ENCODE results near the gene BCAR3.

BCAR3 gene

DNA sequence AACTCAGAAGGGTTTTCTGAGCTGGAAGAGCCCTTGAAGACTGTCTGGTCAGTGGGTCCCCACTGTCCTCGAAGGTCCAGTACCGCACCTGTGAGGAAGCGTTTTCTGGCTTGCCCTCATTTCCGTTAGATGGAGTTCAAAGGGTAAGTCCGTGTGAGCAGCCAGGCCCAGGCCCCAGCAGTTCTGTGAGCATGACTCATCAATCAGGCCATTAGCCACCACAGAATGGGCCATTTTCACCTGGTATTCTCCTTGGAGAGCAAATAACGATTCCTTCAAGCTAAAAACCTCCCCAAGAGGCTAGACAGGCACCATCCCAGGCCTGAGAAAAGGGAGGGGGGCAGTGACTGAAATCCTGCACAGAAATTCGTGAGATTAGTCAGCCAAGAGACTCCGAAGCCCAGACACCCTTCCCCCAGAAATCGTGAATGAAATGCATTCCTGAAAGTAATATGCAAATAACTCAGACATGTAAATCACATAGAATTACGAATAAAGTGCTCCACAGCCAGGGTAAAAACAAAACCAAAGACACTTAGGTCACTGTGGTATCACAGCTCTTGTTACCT is 66.0 kb downstream of the BCAR3 start:
- H3K4me3 ChIP-seq (replicated peaks; ENCODE audit: low read depth, low read length), result no peak overlapping the region
- TF ChIP-seq, protein P1, sequence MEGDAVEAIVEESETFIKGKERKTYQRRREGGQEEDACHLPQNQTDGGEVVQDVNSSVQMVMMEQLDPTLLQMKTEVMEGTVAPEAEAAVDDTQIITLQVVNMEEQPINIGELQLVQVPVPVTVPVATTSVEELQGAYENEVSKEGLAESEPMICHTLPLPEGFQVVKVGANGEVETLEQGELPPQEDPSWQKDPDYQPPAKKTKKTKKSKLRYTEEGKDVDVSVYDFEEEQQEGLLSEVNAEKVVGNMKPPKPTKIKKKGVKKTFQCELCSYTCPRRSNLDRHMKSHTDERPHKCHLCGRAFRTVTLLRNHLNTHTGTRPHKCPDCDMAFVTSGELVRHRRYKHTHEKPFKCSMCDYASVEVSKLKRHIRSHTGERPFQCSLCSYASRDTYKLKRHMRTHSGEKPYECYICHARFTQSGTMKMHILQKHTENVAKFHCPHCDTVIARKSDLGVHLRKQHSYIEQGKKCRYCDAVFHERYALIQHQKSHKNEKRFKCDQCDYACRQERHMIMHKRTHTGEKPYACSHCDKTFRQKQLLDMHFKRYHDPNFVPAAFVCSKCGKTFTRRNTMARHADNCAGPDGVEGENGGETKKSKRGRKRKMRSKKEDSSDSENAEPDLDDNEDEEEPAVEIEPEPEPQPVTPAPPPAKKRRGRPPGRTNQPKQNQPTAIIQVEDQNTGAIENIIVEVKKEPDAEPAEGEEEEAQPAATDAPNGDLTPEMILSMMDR (IDR thresholded peaks at IDR 0.05; ENCODE audit: low read depth, low read length, missing control alignments), result no peak
- DNase-seq (ENCODE audit: extremely low read depth, low read depth), result peak; percentile 53

DNA sequence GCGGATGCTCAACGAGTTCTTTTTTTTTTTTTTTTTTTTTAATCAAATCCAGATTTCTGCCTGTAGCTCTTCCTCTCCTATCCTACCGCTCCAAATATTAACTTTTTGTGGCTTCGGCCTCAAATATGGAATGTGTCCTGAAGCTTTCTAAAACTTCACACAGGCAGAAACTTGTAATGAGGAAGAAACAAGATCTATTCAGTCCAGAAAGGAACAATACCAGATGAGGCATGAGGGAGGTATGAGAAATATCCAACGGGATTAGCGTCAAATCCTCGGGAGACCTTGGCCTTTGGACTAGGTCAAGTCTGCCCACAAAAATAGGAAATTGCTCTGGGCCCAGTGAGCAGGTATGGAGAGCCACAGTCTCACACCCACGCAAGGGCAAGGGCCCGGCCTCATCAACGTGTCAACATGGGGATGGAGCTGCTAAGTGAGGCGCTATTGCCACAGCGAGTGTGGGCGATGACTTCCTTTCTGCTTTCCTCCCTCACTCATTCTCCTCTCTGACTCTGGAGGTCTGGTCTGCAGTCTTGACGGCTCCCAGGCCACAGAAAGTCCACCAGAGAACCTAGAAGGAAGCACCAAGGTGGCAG is 66.6 kb downstream of the BCAR3 start:
- no peak overlapping the region for H3K4me3 ChIP-seq (replicated peaks; ENCODE audit: low read depth, low read length)
- peak; percentile 75 for DNase-seq (ENCODE audit: extremely low read depth, low read depth)
- TF ChIP-seq, protein P1 (IDR thresholded peaks at IDR 0.05; ENCODE audit: low read depth, low read length, missing control alignments), result no peak

- TF ChIP-seq, protein P1 (IDR thresholded peaks at IDR 0.05; ENCODE audit: low read depth, low read length, missing control alignments), result no peak
- no peak for DNase-seq (ENCODE audit: extremely low read depth, low read depth)
- H3K4me3 ChIP-seq (replicated peaks; ENCODE audit: low read depth, low read length), result no peak overlapping the region
These were observed 67.1 kb downstream of the BCAR3 start for GRCh38 chr1:93614541-93614940.

GRCh38 chr1:93613898-93614297 is 67.7 kb downstream of the BCAR3 start:
- TF ChIP-seq, protein P1 (IDR thresholded peaks at IDR 0.05; ENCODE audit: low read depth, low read length, missing control alignments), result no peak
- H3K4me3 ChIP-seq (replicated peaks; ENCODE audit: low read depth, low read length), result no peak overlapping the region

DNA sequence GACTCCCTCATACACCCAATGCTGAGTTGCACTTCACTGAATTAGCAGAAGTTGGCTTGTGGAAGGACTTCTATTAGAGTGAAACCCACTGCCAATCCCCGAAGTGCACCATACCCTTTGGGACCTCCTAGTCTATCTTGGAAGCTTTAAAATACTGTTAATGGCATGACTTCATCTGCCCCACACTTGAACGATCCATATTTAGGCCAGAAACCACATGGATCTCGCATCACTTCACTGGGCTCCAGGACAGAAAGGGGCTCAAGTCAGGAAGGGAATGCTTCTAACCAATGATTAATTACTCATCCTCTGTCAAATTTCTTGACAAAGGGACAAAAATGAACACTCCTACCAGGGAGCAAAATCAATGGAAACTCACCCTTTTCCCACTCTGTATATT is 69.1 kb downstream of the BCAR3 start:
- no peak overlapping the region for H3K4me3 ChIP-seq (replicated peaks; ENCODE audit: low read depth, low read length)
- TF ChIP-seq, protein P1 (IDR thresholded peaks at IDR 0.05; ENCODE audit: low read depth, low read length, missing control alignments), result no peak
- no peak for DNase-seq (ENCODE audit: extremely low read depth, low read depth)

More at GRCh38 chr1:93613898-93614297, 67.7 kb downstream of the BCAR3 start:
- no peak for DNase-seq (ENCODE audit: extremely low read depth, low read depth)

DNA sequence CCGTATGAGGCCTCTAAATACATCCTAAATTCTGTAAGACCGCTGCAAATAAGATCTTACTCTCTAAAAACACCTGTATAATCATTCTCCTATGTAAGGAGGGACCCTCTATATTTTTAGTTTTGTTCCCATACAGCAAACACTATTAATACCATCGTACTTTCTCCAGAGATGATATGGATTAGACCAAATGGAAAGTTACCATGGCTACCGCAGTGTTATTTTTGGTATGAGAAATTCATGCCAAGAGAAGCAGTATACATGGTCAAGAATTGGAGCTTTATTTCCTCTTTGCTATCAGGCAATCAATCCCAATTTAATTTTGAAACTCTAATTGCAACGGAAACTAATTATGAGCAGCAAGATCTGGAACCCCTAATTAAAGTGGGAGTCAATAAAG is 70.0 kb downstream of the BCAR3 start:
- no peak for DNase-seq (ENCODE audit: extremely low read depth, low read depth)
- TF ChIP-seq, protein P1 (IDR thresholded peaks at IDR 0.05; ENCODE audit: low read depth, low read length, missing control alignments), result no peak
- H3K4me3 ChIP-seq (replicated peaks; ENCODE audit: low read depth, low read length), result no peak overlapping the region
